IPS-11a (cell line): ENCODE results near the gene MEGF6.
"Not testable (repeated sequence)": the region's sequence is repeated elsewhere in the genome, so short reads cannot be mapped to it uniquely, and the experiment has no call there.

Experiments
- H3K4me3 ChIP-seq: one replicate; pipeline ENCODE4 v1.5.1; 2013; ENCODE audit warnings: low read depth, low read length, control low read depth

The MEGF6 gene

GRCh38 chr1:3596663-3597598 is 14.4 kb downstream of the MEGF6 start:
- no peak overlapping the region for H3K4me3 ChIP-seq

- no peak overlapping the region for H3K4me3 ChIP-seq
These were observed 15.4 kb downstream of the MEGF6 start for GRCh38 chr1:3595949-3596348.

GRCh38 chr1:3594706-3595377 is 16.5 kb downstream of the MEGF6 start:
- no peak overlapping the region for H3K4me3 ChIP-seq

- H3K4me3 ChIP-seq, result no peak overlapping the region
These were observed 17.6 kb downstream of the MEGF6 start for GRCh38 chr1:3593745-3594144.

GRCh38 chr1:3593334-3593733 is 18.0 kb downstream of the MEGF6 start:
- H3K4me3 ChIP-seq, result no peak overlapping the region

- H3K4me3 ChIP-seq, result no peak overlapping the region
These were observed 20.1 kb downstream of the MEGF6 start for GRCh38 chr1:3590951-3591865.

GRCh38 chr1:3590139-3590763 is 21.1 kb downstream of the MEGF6 start:
- H3K4me3 ChIP-seq, result no peak overlapping the region

- no peak overlapping the region for H3K4me3 ChIP-seq
These were observed 22.9 kb downstream of the MEGF6 start for GRCh38 chr1:3588395-3588794.

GRCh38 chr1:3586986-3587759 is 24.1 kb downstream of the MEGF6 start:
- no peak overlapping the region for H3K4me3 ChIP-seq

GRCh38 chr1:3585940-3586568 is 25.3 kb downstream of the MEGF6 start:
- no peak overlapping the region for H3K4me3 ChIP-seq

- not testable (repeated sequence) for H3K4me3 ChIP-seq
These were observed 25.9 kb downstream of the MEGF6 start for GRCh38 chr1:3585353-3585868.

- H3K4me3 ChIP-seq, result no peak overlapping the region
These were observed 26.4 kb downstream of the MEGF6 start for GRCh38 chr1:3584915-3585314.

- not testable (repeated sequence) for H3K4me3 ChIP-seq
These were observed 27.6 kb downstream of the MEGF6 start for GRCh38 chr1:3583751-3584150.

GRCh38 chr1:3581296-3582036 is 29.8 kb downstream of the MEGF6 start:
- no peak overlapping the region for H3K4me3 ChIP-seq

GRCh38 chr1:3580231-3580630 is 31.1 kb downstream of the MEGF6 start:
- H3K4me3 ChIP-seq, result no peak overlapping the region

- no peak overlapping the region for H3K4me3 ChIP-seq
These were observed 31.7 kb downstream of the MEGF6 start for GRCh38 chr1:3579626-3580025.

GRCh38 chr1:3578906-3579305 is 32.4 kb downstream of the MEGF6 start:
- H3K4me3 ChIP-seq, result no peak overlapping the region

GRCh38 chr1:3578433-3578805 is 32.9 kb downstream of the MEGF6 start:
- H3K4me3 ChIP-seq, result no peak overlapping the region
